ENCODE measurements around the gene NUDT13.

NUDT13 gene

DNA sequence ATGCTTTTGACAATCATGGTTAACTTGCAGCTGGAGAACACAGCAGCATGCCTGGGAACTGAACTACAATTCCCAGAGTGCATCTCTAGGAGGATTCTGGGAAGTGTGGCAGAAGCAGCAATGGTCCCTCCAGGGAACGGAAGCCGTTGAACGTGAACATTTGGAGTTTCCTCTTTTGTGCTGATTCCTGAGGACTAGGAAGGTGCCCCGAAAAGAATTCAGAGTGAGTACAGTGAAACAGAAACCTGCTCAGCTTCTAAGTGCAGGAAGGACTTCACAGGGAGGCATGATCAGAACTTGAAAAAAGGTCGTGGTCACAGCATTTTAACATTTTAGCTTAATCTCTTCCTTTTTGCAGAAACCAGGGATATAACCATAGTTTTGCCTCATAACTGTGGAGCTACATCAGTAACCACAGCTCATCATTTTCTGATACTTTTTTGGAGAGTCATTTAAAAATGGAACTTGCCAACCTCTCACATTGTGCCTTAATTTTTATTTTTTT, at the start of gene NUDT13:
TSS of gene NUDT13 (plus strand) at position 111 of the 505 bp plus-strand sequence. CDS start 3,911 bp downstream, outside the sequence.
- peak; percentile 68 for DNase-seq (ENCODE audit: low spot score)

DNA sequence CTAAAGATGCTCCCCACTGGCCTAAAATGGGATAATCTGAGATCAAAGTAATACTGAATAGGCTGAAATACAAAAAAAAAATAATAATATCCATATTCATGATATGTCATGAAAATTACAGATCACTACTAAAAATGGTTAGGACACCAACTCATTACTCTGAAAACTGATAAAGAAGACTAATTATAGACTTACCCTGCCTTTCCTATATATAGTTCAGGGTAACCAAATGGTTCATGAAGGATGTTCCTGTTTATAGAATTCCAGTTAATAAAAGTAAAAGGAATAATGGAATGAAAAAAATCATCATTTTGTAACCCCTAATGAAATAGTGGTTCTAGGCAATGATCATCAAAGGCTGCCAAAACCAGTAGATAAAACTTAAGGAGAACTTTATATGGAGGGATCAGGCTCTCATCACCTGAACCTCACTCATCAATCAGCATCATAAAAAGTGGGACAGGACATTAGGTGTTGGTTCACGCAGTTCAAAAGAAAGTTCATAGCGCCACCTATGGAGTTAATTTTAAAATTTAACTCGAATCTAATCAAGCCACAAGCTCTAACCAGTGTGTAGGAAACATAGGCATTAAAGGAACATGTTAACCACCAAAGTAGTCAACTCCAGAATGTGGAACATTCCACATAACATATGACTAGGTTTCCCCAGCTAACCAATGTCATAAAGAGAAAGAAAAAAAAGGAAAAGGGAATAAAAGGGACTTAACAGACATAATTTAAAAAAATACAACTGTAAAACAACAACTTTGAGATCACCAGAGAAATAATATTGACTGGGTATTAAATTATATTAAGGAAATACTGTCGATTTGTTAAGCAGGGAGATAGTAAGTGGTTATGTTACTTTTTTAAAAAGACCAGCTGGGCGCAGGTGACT, 49.3 kb upstream of the NUDT13 start:
- no peak for DNase-seq (ENCODE audit: low spot score)

- DNase-seq (ENCODE audit: low spot score), result no peak
These were observed 48.5 kb upstream of the NUDT13 start for GRCh38 chr10:73061743-73062142.

DNA sequence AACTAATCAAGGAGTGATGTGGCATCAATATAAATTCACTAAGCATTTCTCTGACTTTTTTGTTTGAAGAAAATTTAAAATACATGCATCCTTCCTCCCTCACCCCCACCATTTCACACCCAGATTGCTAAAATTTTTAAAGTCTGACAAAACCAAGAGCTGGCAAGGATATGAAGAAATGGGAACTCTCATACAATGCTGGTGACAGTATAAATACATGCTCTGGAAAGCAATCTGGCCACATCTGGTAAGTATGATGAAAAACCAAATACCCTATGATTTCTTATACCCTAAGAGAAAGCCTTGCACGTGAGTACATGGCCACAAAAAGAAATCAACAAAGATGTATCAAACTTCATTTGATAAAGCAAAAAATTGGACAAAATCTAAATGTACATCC, 44.8 kb upstream of the NUDT13 start:
- no peak for DNase-seq (ENCODE audit: low spot score)

- DNase-seq (ENCODE audit: low spot score), result no peak
These were observed 36.6 kb upstream of the NUDT13 start for GRCh38 chr10:73073627-73074026.

DNA sequence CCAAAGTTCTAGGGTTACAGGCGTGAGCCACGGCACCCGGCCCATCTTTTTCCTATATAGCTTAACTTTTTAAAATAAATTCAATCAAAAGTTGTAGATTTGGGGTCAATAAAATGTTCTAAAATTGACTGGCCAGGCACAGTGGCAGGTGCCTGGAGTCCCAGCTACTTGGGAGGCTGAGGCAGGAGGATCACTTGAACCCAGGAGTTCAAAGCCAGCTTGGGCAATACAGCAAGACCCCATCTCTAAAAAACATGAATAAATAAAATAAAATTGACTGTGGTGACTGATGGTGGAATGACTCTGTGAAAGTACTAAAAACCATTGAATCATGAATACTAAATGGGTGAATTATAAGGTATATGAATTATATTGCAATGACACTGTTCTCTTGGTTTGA, 34.4 kb upstream of the NUDT13 start:
- no peak for DNase-seq (ENCODE audit: low spot score)

- no peak for DNase-seq (ENCODE audit: low spot score)
These were observed 33.7 kb upstream of the NUDT13 start for GRCh38 chr10:73076360-73077183.

DNA sequence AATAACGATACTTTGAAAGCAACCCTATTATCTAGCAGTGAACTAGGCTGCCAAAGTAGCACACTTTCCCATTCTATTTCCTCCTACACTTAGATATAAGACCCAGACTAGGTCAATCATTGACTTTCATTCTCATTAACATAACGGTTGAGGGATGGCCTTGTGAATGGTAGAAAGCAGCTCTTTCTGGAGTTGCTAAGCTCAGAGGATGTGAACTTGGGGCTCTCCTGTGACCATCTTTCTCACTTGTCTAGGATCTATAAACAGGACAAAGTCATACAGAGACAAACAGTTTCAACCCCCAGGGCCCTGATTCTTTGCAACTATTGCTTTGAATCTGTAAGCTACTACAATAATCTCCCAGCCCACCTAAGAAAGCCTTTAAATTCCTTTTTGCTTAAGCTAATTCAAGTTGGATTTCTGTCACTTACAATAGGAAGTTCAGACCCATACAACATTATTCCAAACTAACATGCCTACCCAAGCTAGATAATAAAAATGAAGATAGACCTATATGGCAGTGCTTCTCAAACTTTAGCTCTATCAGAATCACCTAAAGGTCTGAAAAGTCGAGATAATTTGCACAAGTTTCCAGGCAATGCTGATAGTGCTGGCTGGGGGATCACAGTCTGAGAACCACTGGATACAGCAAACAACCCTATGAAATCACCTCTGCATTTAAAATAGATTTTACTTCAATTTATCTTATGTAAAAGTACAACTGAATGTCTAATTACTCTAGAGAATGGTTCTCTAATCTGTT, 30.3 kb upstream of the NUDT13 start:
- no peak for DNase-seq (ENCODE audit: low spot score)

GRCh38 chr10:73083221-73083620, 27.0 kb upstream of the NUDT13 start:
- DNase-seq (ENCODE audit: low spot score), result no peak

DNA sequence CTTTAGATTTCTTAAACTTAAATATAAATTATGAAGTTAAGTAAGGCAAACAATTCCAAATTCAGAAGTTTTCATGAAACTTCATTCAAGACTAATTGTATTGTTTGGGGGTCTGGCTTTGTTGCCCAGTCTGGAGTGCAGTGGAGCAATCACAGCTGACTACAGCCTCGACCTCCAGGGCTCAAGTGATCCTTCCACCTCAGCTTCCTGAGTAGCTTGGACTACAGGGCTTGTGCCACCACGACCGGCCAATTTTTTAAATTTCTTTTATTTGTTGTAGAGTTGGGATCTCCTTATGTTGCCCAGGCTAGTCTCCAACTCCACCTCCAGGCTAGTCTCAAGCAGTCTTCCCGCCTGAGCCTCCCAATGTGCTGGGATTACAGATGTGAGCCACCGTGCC, 26.0 kb upstream of the NUDT13 start:
- DNase-seq (ENCODE audit: low spot score), result no peak

- DNase-seq (ENCODE audit: low spot score), result no peak
These were observed 23.4 kb upstream of the NUDT13 start for GRCh38 chr10:73086816-73087215.

- no peak for DNase-seq (ENCODE audit: low spot score)
These were observed 22.0 kb upstream of the NUDT13 start for GRCh38 chr10:73088304-73088703.

GRCh38 chr10:73092830-73093229, 17.4 kb upstream of the NUDT13 start:
- no peak for DNase-seq (ENCODE audit: low spot score)

- DNase-seq (ENCODE audit: low spot score), result no peak
These were observed 16.1 kb upstream of the NUDT13 start for GRCh38 chr10:73093922-73094850.

- DNase-seq (ENCODE audit: low spot score), result no peak
These were observed 15.2 kb upstream of the NUDT13 start for GRCh38 chr10:73094986-73095480.

- peak; percentile 53 for DNase-seq (ENCODE audit: low spot score)
These were observed 14.7 kb upstream of the NUDT13 start for GRCh38 chr10:73095481-73096021.

DNA sequence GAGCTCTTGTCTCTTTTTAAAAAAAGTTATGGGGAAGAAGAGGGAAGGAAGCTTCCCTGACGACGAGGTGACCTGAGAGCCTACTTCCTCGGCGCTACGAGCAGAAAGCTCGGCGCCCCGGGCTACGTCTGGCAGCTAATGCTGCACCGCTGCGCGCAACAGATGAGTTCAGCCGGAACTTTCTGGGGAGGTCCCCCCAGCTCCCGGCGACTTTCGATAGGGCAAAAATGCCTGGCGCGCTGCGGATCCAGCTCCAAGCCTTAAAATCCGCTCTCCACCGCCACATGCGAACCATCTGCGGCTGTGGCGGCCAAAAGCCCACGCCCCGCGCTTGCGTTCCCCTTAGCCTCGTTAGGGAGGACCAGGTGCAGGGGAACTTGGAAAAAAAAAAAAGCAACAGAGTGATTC, 14.2 kb upstream of the NUDT13 start:
- DNase-seq (ENCODE audit: low spot score), result no peak

GRCh38 chr10:73096449-73097304, 13.6 kb upstream of the NUDT13 start, which contains the start of gene P4HA1:
Gene P4HA1, minus strand, starts transcription at chr10:73096866. Its CDS starts 21,983 bp downstream, at chr10:73074883.
- DNase-seq (ENCODE audit: low spot score), result peak; percentile 93

- DNase-seq (ENCODE audit: low spot score), result no peak
These were observed 13.0 kb upstream of the NUDT13 start for GRCh38 chr10:73097305-73097670.
